IMR-90 (cell line): ENCODE measurements around the gene PKP3. TPM values are rescaled to one million over a fixed set of nuclear protein-coding genes. Genes with fewer than 3 reads are reported as not detected.

Source experiments
- ATAC-seq: fragments of 200-7000 bp; cut with Tn5 transposase; 2 replicates; pipeline ENCODE4 v1.9.1; 2020; ENCODE audit warnings: low read depth, mild to moderate bottlenecking, moderate library complexity
- BruUV-seq: library from RNA; stranded (reverse); fragments of 400-500 nt; replicated peaks from 2 replicates; lab custom pipeline; 2021; lab: Mats Ljungman, UMichigan
- CTCF ChIA-PET: fragments of 300-600 bp; formaldehyde crosslinking; extraction: SDS; loops from one replicate; lab custom pipeline; 2021; ENCODE audit warnings: antibody characterized with exemption; lab: Yijun Ruan, JAX
- POLR2A ChIA-PET: fragments of 300-600 bp; sonication (Branson Sonifier 250); formaldehyde crosslinking; loops from one replicate; lab custom pipeline; 2022; ENCODE audit warnings: antibody characterized with exemption; ENCODE audit not compliant: unreplicated experiment; lab: Charles Lee
- DNase-seq: peaks from one replicate; pipeline ENCODE4 v3.0.0; 2013
- H2AFZ ChIP-seq: replicated peaks from 2 replicates; pipeline ENCODE3; 2013; ENCODE audit warnings: low read length, mild to moderate bottlenecking; ENCODE audit not compliant: poor library complexity
- H2AK5ac ChIP-seq: 2 replicates; pipeline ENCODE4 v1.6.1; 2013; ENCODE audit warnings: low read depth, low read length, inconsistent platforms
- H2AK9ac ChIP-seq: replicated peaks from 2 replicates; pipeline ENCODE3; 2013; ENCODE audit warnings: mild to moderate bottlenecking, low read depth, low read length, moderate library complexity; ENCODE audit not compliant: poor library complexity
- H2BK120ac ChIP-seq: 2 replicates; pipeline ENCODE4 v1.6.1; 2013; ENCODE audit warnings: low read depth, low read length, inconsistent platforms
- H2BK15ac ChIP-seq: 3 replicates; pipeline ENCODE4 v1.6.1; 2013; ENCODE audit warnings: low read depth, low read length, inconsistent platforms
- H2BK20ac ChIP-seq: 2 replicates; pipeline ENCODE4 v1.6.1; 2013; ENCODE audit warnings: low read depth, mild to moderate bottlenecking, inconsistent platforms, low read length, moderate library complexity
- H2BK5ac ChIP-seq: 2 replicates; pipeline ENCODE4 v1.6.1; 2013; ENCODE audit warnings: mild to moderate bottlenecking, low read depth, low read length, inconsistent platforms; ENCODE audit not compliant: poor library complexity, severe bottlenecking
- H3K14ac ChIP-seq: replicated peaks from 2 replicates; pipeline ENCODE4 v1.6.1; 2013; ENCODE audit warnings: low read depth, low read length, inconsistent platforms
- H3K18ac ChIP-seq: 2 replicates; pipeline ENCODE4 v1.6.1; 2013; ENCODE audit warnings: low read depth, low read length, control low read depth
- H3K23ac ChIP-seq: 2 replicates; pipeline ENCODE4 v1.6.1; 2013; ENCODE audit warnings: low read depth, low read length, inconsistent platforms
- H3K27ac ChIP-seq: 2 replicates; pipeline ENCODE4 v1.5.1; 2013; ENCODE audit warnings: mild to moderate bottlenecking, control low read depth, low read length; ENCODE audit not compliant: insufficient read depth
- H3K27me3 ChIP-seq: 2 replicates; pipeline ENCODE4 v1.6.1; 2013; ENCODE audit warnings: low read length; ENCODE audit not compliant: control insufficient read depth, insufficient read depth
- H3K36me3 ChIP-seq: 2 replicates; pipeline ENCODE4 v1.6.1; 2013; ENCODE audit warnings: low read length, mixed read lengths; ENCODE audit not compliant: control insufficient read depth, insufficient read depth
- H3K4ac ChIP-seq: 2 replicates; pipeline ENCODE4 v1.6.1; 2013; ENCODE audit warnings: low read depth, low read length, inconsistent platforms
- H3K4me1 ChIP-seq: 2 replicates; pipeline ENCODE4 v1.6.1; 2013; ENCODE audit warnings: low read length, mixed read lengths; ENCODE audit not compliant: control insufficient read depth, insufficient read depth
- H3K4me2 ChIP-seq: 2 replicates; pipeline ENCODE4 v1.6.1; 2013; ENCODE audit warnings: low read depth, mild to moderate bottlenecking, control low read depth, low read length, moderate library complexity
- H3K4me3 ChIP-seq: 2 replicates; pipeline ENCODE4 v1.5.1; 2013; ENCODE audit warnings: low read depth, mild to moderate bottlenecking, control low read depth, low read length, moderate library complexity; ENCODE audit not compliant: insufficient read depth
- H3K56ac ChIP-seq: 2 replicates; pipeline ENCODE4 v1.6.1; 2013; ENCODE audit warnings: low read length, inconsistent platforms; ENCODE audit not compliant: insufficient read depth; ENCODE audit errors: extremely low read depth
- H3K79me1 ChIP-seq, 2 experiments: 2 replicates each; pipeline ENCODE4 v1.6.1; 2013; ENCODE audit warnings: low read length in 2 of 2, inconsistent platforms in 1 of 2, low read depth in 1 of 2
- H3K9ac ChIP-seq: 2 replicates; pipeline ENCODE4 v1.6.1; 2013; ENCODE audit warnings: low read depth, low read length, control low read depth
- H3K9me1 ChIP-seq: 2 replicates; pipeline ENCODE4 v1.6.1; 2013; ENCODE audit warnings: low read length, inconsistent platforms; ENCODE audit not compliant: insufficient read depth
- H3K9me3 ChIP-seq: 2 replicates; pipeline ENCODE4 v1.6.1; 2013; ENCODE audit warnings: low read length; ENCODE audit not compliant: control insufficient read depth, insufficient read depth
- H4K20me1 ChIP-seq: 2 replicates; pipeline ENCODE4 v1.6.1; 2013; ENCODE audit warnings: low read length, inconsistent platforms; ENCODE audit not compliant: insufficient read depth
- H4K5ac ChIP-seq: 2 replicates; pipeline ENCODE4 v1.6.1; 2013; ENCODE audit warnings: mild to moderate bottlenecking, low read depth, low read length, control low read depth
- H4K8ac ChIP-seq, 2 experiments: 2 replicates each; pipeline ENCODE4 v1.6.1; 2013; ENCODE audit warnings: low read depth in 2 of 2, low read length in 2 of 2, control low read depth in 1 of 2, inconsistent platforms in 1 of 2
- H4K91ac ChIP-seq: 2 replicates; pipeline ENCODE4 v1.6.1; 2013; ENCODE audit warnings: low read depth, low read length, inconsistent platforms; ENCODE audit not compliant: insufficient read depth
- CHD1 ChIP-seq: IDR thresholded peaks from 2 replicates; pipeline ENCODE4 v1.6.1; 2012; ENCODE audit warnings: low read depth, low read length, improper control_type of control experiment
- MAZ ChIP-seq: IDR thresholded peaks from 2 replicates; pipeline ENCODE4 v1.6.1; 2012; ENCODE audit warnings: low read depth, mild to moderate bottlenecking, low read length, improper control_type of control experiment, moderate library complexity, borderline replicate concordance
- RFX5 ChIP-seq: IDR thresholded peaks from 2 replicates; pipeline ENCODE4 v1.8.0; 2012; ENCODE audit warnings: low read depth, mild to moderate bottlenecking, low read length, moderate library complexity
- WGBS, 2 experiments: methylation state at CpG; one replicate each; pipeline versions ENCODE4 v1.1.5 to v1.1.7; 2013; ENCODE audit warnings: missing lambda C conversion rate in 2 of 2; ENCODE audit not compliant: insufficient read length in 1 of 2; ENCODE audit errors: extremely low coverage in 2 of 2; 5-methylcytosine and 5-hydroxymethylcytosine counted together
- dilution Hi-C: fragments of 300-500 bp; cut with HindIII; formaldehyde crosslinking; loops from one replicate; pipeline ENCODE4 v1.14.3; 2018; ENCODE audit warnings: low sequenced_read_pairs; ENCODE audit not compliant: unreplicated experiment
- in situ Hi-C: fragments of 300-500 bp; cut with MboI; formaldehyde crosslinking; loops from 3 replicates; pipeline ENCODE4 v1.14.3; 2019; ENCODE audit warnings: low sequenced_read_pairs, inconsistent platforms, mixed read lengths
- intact Hi-C: fragments of 100-400 bp; cut with micrococcal nuclease; formaldehyde crosslinking; loops from 2 replicates; pipeline ENCODE4 v1.10.0; 2022
- polyA plus RNA-seq, 3 experiments: library from polyadenylated mRNA; depleted of rRNA; stranded (reverse); fragments of >200 nt; gene quantifications; 2 replicates each; pipeline ENCODE4 v1.2.3, GENCODE V29; 2012; ENCODE audit warnings: low replicate concordance in 1 of 3
- total RNA-seq: library from RNA; depleted of rRNA; stranded (reverse); fragments of >200 nt; gene quantifications from 2 replicates; pipeline ENCODE4 v1.2.3, GENCODE V29; 2012

PKP3 gene
- total and polyA plus RNA-seq, 2 of the 4 experiments (the other 2 are of a cell fraction), result 1.5 to 2.2 TPM

- POLR2A ChIA-PET, result no interaction called here
- no peak overlapping the region for H4K5ac ChIP-seq
- no peak overlapping the region for H3K4ac ChIP-seq
- no peak for ATAC-seq
- H3K23ac ChIP-seq, result no peak overlapping the region
- no peaks in the 10 kb centered on the region for H3K9me1 ChIP-seq
- H3K36me3 ChIP-seq, result peaks cover 51% of the 10 kb centered on the region
- H2AK5ac ChIP-seq, result no peak overlapping the region
- peak overlapping the region; percentile 42 for H2AK9ac ChIP-seq
- H3K14ac ChIP-seq, result no peak overlapping the region
- H3K56ac ChIP-seq, result no peak overlapping the region
- TF ChIP-seq MAZ (no peak), RFX5 (no peak), CHD1 (no peak)
- dilution Hi-C loops, result no loop called here
- H3K79me1 ChIP-seq, result 0 out of 4 replicates have a peak, but pooled peaks cover 0 to 1% of the 10 kb centered on the region in 2 experiments
- no TSS peak for BruUV-seq
- H3K27me3 ChIP-seq, result no peaks in the 10 kb centered on the region
- in situ Hi-C loops, result no loop called here
- no peak for DNase-seq
- H3K18ac ChIP-seq, result no peak overlapping the region
- no peak overlapping the region for H4K8ac ChIP-seq
- H2BK20ac ChIP-seq, result no peak overlapping the region
- CTCF ChIA-PET, result no interaction called here
- H4K91ac ChIP-seq, result no peak overlapping the region
- WGBS, 2 experiments, result 97% methylated on average over 26 of the region's 41 CpGs; no CpG with 5 or more reads in 1 of the 2 experiments
- H3K9me3 ChIP-seq, result no peaks in the 10 kb centered on the region
- H3K9ac ChIP-seq, result no peak overlapping the region
- intact Hi-C loops, result no loop called here
- H2BK120ac ChIP-seq, result no peak overlapping the region
- no peak overlapping the region for H3K27ac ChIP-seq
- H4K20me1 ChIP-seq, result peaks cover 13% of the 10 kb centered on the region; the same call in 1 of the 2 replicates
- H3K4me3 ChIP-seq, result no peak overlapping the region
- H3K4me1 ChIP-seq, result peaks cover 2% of the 10 kb centered on the region; the same call in 1 of the 2 replicates
- H2AFZ ChIP-seq, result no peak overlapping the region
- H3K4me2 ChIP-seq, result no peak overlapping the region
- no peak overlapping the region for H2BK5ac ChIP-seq
- no peak overlapping the region for H2BK15ac ChIP-seq
These were observed 18.7 kb upstream of the PKP3 start for GRCh38 chr11:375065-376025.
